Pulmonary artery endothelial cell (primary cell): ENCODE measurements around the gene GBE1. TPM values are rescaled to one million over a fixed set of nuclear protein-coding genes. Genes with fewer than 3 reads are reported as not detected.

Source experiments
- DNase-seq: peaks from one replicate; pipeline ENCODE4 v3.0.0-alpha.2; 2011; ENCODE audit warnings: low read depth, low spot score
- total RNA-seq: library from RNA; depleted of rRNA; stranded (reverse); fragments of >200 nt; gene quantifications from 2 replicates; pipeline ENCODE4 v1.2.3, GENCODE V29; 2014

The GBE1 gene
- total RNA-seq, 1 donor from 2014 or later = 174 TPM

- peak; percentile 71 for DNase-seq
These were observed 288.7 kb downstream of the GBE1 start for GRCh38 chr3:81472600-81473362.

- no peak for DNase-seq
These were observed 290.7 kb downstream of the GBE1 start for GRCh38 chr3:81470524-81471278.

DNA sequence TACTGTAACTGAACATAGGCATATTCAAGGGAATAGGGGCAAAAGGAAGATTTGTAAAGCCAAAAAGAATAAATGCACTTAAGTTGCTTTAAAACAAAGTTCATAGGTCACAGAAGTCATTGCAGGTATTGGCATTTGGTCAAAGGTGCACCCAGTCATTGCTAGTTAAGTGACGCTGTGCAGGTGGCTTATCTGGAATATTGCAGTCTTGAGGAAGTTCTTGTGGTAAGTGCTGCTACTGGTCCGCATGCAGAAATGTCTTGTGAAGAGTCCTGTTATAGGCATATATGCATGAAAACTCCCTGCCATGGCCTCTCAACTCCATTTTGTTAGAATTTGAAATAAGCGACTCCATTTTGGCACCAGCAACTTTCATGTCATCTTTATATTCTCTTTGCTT, 293.1 kb downstream of the GBE1 start:
- no peak for DNase-seq

- no peak for DNase-seq
These were observed 295.3 kb downstream of the GBE1 start for GRCh38 chr3:81466201-81466560.

DNA sequence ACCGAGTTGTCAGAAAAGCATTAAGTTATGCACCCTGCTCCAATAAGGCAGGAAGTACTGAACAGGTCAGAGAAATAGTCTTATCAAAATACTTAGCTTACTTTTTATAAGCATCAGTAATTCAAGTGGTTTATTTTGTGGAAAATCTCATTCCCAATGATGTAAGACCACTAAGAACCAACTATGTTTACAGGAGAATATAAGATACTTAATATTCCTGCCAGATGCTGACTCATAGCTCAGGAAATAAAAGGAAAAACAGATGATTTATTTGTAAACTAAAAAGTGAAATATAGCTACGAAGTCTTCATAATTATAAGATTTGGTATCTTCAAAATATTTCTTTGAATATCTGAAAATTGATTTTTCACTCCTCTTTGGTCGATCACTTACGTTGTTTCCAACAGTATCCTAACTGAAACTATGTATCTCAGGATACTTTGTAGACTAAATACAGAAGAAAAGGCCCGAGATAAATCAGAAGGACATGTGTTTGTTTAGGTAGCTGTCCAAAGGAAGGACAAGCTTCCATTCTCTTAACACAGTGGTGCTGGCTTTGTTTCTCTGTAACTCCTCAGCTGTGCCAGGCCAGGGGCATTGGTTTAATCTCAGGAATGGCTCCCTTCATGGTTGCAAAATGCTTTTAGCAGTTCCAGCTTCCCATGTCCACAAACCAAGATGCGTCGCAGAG, 295.8 kb downstream of the GBE1 start:
- DNase-seq = no peak

- no peak for DNase-seq
These were observed 297.7 kb downstream of the GBE1 start for GRCh38 chr3:81463781-81464180.

DNA sequence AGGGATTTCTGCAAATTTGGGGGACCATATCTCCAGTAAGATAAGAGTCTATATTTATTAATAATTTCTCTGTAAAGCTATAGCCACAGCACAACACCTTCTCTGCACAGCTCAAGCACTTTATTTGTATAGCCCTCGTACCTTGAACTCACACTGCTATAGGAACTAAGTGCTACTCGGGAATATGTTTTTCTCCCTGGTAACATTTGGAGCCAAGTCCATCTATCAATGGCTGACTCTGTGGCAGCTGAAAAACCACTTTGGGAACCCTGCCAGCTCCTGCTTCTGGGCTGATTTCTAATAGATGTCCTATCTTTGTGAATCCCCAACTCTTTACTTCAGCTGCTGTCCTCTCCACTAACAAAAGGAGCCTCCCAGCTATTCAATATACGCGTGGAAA, 298.5 kb downstream of the GBE1 start:
- DNase-seq = no peak

DNA sequence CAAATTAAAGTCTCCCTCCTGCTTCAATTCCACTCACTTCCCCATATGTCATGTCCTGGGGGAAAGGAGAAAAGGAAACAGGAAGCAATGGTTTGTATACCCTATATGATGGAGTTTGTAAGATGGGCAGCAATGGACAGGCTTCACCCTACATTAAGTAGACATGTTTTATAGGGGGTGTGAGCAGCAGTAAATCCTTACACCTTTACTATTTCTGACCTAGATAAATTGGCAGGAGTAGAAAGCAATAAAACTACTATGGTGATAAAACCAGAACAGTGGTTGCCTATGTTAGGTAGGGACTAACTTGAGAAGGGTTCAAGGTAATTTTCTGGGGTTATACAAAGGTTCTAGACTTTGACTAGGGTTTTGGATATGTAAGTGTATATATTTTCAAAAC, 301.7 kb downstream of the GBE1 start:
- DNase-seq = no peak

- DNase-seq = no peak
These were observed 309.0 kb downstream of the GBE1 start for GRCh38 chr3:81452418-81452817.

GRCh38 chr3:81451611-81452010, 309.8 kb downstream of the GBE1 start:
- no peak for DNase-seq

GRCh38 chr3:81451140-81451539, 310.3 kb downstream of the GBE1 start:
- no peak for DNase-seq

DNA sequence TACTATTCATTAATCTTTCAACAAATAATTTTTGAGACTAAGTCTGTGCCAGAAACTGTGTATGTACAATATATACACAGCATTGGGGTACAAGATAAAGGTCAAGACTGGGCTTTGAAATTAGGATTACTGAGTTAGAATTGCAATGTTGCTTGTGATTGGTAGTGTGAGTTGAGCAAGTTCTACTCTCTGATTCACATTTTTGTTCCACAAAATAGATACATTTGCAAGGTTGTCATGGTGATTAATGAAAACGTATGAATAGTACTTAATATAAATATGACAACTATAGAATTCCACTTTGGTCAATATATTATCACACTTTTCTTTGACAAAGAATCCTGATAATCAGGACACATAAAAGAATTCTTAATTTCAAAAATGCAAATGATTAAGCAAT, 314.6 kb downstream of the GBE1 start:
- DNase-seq = no peak

DNA sequence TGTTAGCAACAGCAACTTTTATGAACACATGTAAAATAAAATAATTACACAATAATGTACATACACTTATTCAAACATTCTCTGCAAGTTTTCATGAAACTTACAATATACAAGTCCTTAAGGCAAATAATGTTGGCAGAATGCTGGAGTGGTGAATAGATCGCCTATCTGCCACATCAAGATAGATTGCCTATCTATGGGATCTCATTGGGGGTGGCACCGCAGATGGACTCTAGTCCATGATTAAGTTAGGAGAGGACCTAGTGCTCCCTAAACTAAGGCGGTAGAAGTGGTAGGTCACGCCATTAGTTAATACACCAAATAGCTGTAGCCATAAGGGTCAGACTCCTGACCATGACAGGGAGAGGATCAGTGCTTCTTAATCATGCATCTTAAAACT, 315.7 kb downstream of the GBE1 start:
- DNase-seq = no peak

- DNase-seq = no peak
These were observed 316.5 kb downstream of the GBE1 start for GRCh38 chr3:81444817-81445460.

GRCh38 chr3:81443958-81444357, 317.5 kb downstream of the GBE1 start:
- no peak for DNase-seq

- DNase-seq = no peak
These were observed 318.0 kb downstream of the GBE1 start for GRCh38 chr3:81443457-81443782.

GRCh38 chr3:81442758-81443456, 318.5 kb downstream of the GBE1 start:
- DNase-seq = no peak

DNA sequence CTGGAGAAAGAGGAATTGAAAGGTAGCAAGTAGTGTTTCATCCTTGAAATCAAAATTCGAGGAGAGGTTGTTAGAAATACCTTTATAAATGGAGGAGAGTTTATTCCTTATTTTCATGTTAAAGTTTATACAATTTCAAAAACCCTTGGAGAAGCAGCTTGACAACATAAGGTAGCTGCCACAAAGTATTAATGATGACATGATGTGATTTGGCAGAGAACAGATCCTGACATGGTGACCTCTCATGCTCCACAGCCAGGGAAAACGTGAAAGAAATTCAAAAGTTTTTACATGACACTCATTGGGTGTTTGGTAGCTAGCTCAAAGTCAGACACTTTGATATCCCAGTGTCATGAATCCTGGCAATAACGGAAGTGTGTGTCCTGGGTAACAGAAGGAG, 320.8 kb downstream of the GBE1 start:
- no peak for DNase-seq
